COLO829 (cell line): Measurements from ENCODE around the gene SLC9A2.

Source experiments
- DNase-seq: peaks from one replicate; pipeline ENCODE4 v3.0.0; 2012; ENCODE audit warnings: low spot score

Gene SLC9A2

GRCh38 chr2:102674836-102675235 is 55.5 kb downstream of the SLC9A2 start:
- no peak for DNase-seq

DNA sequence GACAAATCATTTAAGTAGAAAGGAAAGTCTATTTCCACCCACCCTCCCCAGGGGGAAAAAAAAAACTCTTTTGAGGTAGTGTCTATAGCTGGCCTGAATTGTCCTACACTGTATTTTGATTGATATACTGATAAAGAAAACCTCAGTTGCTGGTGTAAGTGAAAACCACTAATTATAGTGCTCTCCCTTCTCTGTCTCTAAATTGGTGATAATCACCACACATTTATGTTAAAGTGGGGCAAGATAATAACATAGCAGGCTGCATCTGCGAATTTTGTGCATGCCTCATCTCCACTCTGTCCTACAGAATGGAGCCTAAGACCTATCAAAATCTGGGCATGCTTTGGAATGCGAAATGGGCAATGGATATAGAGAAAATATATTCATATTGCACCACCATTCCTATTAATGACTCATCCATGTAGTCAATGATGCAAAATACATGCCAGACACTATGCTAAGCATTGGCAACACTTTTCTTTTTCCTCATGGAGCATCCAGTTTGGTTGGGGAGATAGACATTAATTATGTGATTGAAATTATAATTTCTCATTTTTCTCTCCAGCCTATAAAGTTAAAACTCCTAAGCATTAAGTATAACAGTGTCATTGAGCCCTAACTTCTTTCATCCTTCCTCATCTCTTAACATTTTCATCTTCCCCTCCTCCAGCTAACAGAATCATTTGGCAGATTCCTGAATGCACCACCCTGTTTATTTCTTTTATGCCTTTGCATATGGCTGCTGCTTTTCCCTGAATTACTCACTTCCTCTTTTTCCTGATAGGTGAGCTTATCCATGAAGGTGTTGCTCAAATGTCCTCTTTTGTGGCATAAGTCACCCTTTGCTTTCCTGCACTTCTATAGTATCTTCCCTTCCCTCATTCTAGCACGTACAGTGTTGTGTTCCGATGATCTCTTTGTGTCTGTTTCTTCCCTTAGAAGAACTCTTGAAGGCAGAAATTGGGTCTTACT is 58.2 kb downstream of the SLC9A2 start:
- DNase-seq: no peak

GRCh38 chr2:102678442-102678841 is 59.1 kb downstream of the SLC9A2 start:
- DNase-seq: no peak

DNA sequence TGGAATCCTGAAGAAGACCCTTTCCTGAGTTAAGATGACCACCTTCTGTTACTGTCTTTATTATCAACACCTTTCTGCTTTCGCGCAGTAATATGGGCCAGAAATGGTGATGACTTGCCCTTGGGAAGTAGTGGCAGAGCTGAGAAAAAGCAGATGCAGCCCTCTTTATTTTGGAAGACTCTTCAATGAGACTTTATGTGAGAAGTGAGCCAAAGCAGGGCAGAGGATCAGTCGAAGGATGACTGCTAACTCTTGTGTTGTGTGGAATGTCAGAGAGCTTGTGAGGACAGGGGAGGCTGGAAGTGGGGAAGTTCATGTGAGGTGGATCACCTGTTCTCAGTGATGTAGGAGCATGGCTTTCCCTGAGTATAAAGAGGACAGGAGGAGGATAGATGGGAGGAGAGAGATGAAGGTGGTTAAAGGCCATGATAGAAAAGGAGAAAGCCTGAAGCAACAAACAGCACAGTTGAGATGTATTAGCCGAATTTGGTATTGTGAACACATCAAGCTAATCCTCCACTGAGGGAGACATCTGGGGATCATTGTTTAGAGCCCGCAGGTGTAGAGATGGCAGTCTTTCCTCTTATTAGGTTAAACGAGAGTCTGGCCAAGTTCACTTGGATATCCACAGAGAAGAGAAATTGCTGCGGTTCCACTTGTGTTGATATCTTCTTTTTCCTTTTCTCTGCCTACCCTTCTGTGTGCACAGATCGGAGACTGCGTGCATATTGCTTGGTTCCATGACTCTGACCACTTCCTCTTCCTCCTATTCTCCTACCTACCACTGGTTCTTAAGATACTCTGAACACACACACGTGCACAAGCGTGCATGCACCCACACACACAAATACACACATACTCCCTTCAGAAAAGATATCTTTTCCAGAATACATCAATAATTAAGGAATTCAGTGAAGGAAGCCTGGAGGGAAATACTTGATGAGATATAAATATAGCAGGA is 67.4 kb downstream of the SLC9A2 start:
- DNase-seq: no peak

DNA sequence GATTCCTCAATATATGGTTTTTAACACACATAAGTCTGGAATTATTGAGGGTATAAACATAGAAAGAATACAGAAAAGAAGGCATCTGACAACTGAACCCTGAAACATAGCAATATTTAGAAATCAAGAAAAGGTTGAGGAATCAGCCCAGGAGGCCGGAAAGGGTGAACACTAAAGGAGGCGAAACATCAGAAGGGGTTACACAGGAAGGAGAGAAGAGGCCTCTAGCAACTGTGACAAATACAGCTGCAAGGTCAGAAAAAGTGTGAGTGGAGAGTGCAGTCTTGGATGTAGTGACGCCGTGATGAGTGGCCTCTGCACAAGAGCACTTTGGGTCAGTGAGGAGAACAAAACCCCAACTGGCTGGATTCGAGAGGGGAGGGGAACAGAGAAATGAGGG is 70.7 kb downstream of the SLC9A2 start:
- no peak for DNase-seq

DNA sequence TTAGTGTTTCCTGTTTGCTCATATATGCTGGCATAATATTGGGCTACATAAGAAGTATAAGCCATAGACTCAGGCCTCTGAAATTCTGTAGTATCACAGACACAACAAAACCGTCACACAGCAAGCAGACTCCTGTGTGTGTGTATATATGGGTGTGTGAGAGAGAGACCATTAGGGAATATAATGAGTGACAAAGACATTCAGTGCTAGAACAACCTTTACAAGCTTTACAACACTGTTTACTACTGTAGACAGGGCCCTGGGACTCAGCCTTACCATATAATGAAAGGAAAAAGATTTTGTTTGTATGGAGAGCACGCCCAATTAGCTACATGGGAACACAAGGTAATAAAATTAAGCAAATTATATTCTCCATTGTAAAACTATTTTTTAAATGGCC is 77.1 kb downstream of the SLC9A2 start:
- DNase-seq: no peak

DNA sequence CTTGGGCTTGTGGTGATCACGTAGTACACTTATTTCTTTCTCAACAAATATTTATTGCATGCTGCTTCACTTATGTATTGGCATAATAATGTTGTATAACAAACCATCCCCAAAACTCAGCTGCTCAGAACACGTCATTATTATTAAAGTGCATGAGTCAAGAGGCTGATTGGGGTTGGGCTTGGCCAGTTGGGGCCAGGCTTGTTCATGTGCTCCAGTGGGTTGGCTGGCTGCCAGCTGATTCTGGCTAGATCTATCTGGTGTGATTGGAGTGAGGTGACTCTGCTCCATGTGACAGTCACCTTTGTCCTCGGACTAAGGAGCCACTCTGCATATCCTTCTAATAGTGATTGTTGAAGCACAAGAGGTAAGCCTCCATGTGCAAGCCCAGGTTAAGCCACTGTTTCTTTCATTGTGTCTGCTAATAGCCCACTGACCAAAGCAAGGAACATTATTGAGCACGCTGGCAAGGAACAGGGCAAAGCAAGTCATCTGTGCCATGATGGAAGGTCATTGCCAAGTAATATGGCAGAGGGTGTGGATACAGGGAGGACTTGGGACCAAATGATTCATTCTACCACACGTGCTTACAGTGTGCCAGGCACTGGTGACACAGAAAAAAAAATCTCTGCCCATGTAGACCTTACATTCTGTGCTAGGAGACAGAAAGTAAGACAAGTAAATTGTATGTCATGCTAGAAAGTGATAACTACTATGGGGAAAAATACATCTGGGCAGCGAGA is 79.2 kb downstream of the SLC9A2 start:
- no peak for DNase-seq

- DNase-seq: no peak
Measured at GRCh38 chr2:102703305-102703704, 84.0 kb downstream of the SLC9A2 start.

- peak; percentile 64 for DNase-seq
Measured at GRCh38 chr2:102703748-102704147, 84.4 kb downstream of the SLC9A2 start.

DNA sequence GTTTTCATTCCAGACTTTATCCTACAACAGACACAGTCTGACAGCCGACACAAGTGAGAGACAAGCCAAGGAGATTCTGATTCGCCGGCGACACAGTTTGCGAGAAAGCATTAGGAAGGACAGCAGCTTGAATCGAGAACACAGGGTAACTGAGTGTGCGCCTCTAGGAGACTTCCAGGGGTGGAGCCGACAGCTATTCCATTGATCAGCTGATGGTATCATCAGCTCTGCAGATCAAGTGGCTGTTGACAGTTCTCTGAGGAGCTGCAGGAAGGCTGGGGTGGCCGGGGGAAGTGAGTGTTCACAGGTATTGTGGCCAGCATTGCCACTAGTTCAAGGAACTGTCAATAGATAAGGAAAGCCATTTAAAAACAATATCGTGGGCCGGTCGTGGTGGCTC is 85.2 kb downstream of the SLC9A2 start:
- DNase-seq: no peak

DNA sequence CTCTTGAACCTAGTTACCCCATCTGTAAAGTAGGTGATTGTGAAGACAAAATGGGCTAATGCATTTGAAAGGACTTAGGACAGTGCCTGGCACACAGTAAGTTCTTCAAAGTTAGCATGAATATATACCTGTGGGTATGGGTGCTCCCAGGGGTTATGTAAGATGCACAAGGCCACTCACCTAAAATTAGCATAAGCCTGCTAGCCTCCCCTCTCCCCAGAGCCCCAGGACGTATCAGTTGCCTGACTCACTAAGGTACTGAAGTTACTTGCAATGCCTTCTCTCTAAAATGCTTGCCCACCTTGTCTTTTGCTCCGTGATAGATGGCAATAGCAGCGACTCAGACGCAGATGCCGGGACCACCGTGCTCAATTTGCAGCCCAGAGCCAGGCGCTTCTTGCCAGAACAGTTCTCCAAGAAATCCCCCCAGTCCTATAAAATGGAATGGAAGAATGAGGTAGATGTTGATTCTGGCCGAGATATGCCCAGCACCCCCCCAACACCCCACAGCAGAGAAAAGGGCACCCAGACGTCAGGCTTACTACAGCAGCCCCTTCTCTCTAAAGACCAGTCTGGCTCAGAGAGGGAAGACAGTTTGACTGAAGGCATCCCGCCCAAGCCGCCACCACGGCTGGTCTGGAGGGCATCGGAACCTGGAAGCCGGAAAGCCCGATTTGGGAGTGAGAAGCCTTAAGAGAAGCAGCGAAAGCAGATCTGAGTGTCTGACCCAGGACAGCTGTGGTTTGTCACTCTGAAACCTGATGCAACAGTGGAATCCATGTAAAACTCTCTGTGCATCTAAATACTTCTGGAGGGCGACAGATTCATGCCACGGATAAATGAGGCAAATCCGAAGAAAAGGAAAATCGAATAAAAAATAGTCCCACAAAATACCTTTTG is 88.7 kb downstream of the SLC9A2 start:
- DNase-seq: no peak

GRCh38 chr2:102708847-102709559 is 89.7 kb downstream of the SLC9A2 start:
- DNase-seq: no peak

- no peak for DNase-seq
Measured at GRCh38 chr2:102717308-102718018, 98.1 kb downstream of the SLC9A2 start.

GRCh38 chr2:102718387-102719316 is 99.3 kb downstream of the SLC9A2 start:
- DNase-seq: no peak

DNA sequence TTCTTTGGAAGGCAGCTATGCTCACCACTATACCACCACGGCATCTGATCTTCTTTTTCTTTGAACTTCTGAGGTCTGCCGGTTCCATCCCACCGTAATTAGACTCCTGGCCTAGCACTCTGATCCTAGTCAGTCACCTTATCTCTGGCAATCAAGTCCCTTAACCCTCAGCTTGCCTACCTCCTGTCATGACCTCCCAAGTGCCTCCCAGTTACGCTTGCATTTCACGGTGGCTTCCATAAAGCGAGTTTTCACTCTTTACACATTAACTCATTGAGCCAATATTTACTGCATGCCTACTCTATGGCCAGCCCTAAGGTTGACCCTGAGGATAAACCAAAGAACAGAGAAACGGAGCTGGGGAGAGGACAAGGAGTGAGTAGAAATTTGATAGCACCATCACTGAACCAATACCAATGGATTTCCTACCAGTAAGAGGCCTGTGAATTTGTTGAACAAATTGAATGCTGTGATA is 104.7 kb downstream of the SLC9A2 start:
- DNase-seq: no peak

GRCh38 chr2:102724553-102724952 is 105.2 kb downstream of the SLC9A2 start:
- DNase-seq: no peak

GRCh38 chr2:102726128-102727087 is 107.1 kb downstream of the SLC9A2 start:
- DNase-seq: no peak
